ENCODE results near the gene QRICH2. TPM values are rescaled to one million over a fixed set of nuclear protein-coding genes. Genes with fewer than 3 reads are reported as not detected.
"Not testable (repeated sequence)": the region's sequence is repeated elsewhere in the genome, so short reads cannot be mapped to it uniquely, and the experiment has no call there.

QRICH2 gene
- total RNA-seq, 2 donors from 2014 or later, result 0.85 to 2.1 TPM

- no peak overlapping the region for H3K4me3 Mint-ChIP-seq
- H3K27ac Mint-ChIP-seq, result no peak overlapping the region
- peaks cover 3% of the 10 kb centered on the region for H3K9me3 Mint-ChIP-seq
- H3K36me3 Mint-ChIP-seq (ENCODE audit: low read depth), result peaks cover 7% of the 10 kb centered on the region
- peaks cover 30% of the 10 kb centered on the region for H3K4me1 Mint-ChIP-seq
- ATAC-seq (replicated peaks), result no peak
- no peaks in the 10 kb centered on the region for H3K27me3 Mint-ChIP-seq
Measured at GRCh38 chr17:76260220-76260619, 47.9 kb downstream of the QRICH2 start.

- H3K36me3 Mint-ChIP-seq (ENCODE audit: low read depth); H3K27me3 Mint-ChIP-seq; H3K9me3 Mint-ChIP-seq: not testable (repeated sequence)
- H3K27ac Mint-ChIP-seq, result peak overlapping the region; percentile 52
- H3K4me1 Mint-ChIP-seq, result peaks cover 25% of the 10 kb centered on the region
- H3K4me3 Mint-ChIP-seq, result peak overlapping the region; percentile 60
- ATAC-seq (replicated peaks), result peak; percentile 9
Measured at GRCh38 chr17:76256430-76257050, 51.5 kb downstream of the QRICH2 start.

DNA sequence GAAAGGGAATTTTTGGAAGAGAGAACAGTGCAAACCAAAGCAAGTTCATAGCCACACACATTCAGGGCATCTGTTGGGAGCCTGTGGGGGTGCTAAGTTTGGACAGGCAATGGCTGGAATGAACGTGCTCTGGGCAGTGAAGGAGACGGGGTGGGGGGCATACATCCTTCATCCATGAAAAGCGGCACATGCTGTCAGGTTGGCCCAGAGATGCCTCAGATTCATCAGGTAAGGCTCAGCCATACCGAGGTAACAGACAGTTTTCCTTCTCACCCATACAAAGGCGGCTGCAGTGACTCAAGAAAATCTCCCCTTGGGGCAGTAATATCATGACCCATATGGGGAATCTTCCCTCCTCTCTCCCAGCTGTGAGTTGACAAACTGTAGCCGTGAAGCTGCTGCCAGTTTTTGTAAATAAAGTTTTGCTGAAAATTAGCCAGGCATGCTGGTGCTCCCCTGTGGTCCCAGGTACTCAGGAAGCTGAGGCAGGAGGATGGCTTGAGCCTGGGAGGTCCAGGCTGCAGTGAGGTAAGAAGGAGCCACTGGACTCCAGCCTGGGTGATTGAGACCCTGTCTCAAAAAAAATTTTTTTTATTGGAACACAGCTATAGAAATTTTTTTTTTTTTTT lies 52.2 kb downstream of the QRICH2 start:
- peaks cover 3% of the 10 kb centered on the region for H3K9me3 Mint-ChIP-seq
- ATAC-seq (replicated peaks), result no peak

GRCh38 chr17:76254275-76254674 lies 53.8 kb downstream of the QRICH2 start:
- no peak for ATAC-seq (replicated peaks)
- peaks cover 3% of the 10 kb centered on the region for H3K9me3 Mint-ChIP-seq
- H3K27ac Mint-ChIP-seq, result no peak overlapping the region
- peaks cover 25% of the 10 kb centered on the region for H3K4me1 Mint-ChIP-seq
- H3K27me3 Mint-ChIP-seq, result no peaks in the 10 kb centered on the region
- H3K4me3 Mint-ChIP-seq, result no peak overlapping the region
- no peaks in the 10 kb centered on the region for H3K36me3 Mint-ChIP-seq (ENCODE audit: low read depth)

More for the DNA sequence above, 52.2 kb downstream of the QRICH2 start:
- Mint-ChIP-seq H3K4me3 (peak overlapping the region; percentile 60), H3K4me1 (peaks cover 27% of the 10 kb centered on the region), H3K27ac (no peak overlapping the region), H3K27me3 (no peaks in the 10 kb centered on the region), H3K36me3 (ENCODE audit: low read depth) (no peaks in the 10 kb centered on the region)

DNA sequence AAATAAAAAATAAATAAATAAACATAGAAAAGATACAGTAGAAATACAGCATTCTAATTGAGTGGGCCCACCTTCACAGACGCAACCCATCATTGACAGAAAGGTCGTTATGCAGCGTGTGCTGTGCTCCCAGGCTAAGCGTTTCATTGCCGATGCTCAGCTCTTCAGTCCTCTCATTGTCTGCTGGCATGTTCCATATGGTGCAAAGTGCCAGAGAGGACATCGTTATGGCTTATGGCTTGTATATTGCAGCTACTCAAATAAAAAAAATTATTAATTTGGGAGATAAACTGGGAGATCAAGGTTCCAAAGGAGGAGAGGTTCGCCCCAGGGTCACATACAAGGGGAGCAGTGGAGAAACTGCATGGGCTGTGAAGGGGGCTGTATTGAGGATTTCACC lies 54.2 kb downstream of the QRICH2 start:
- Mint-ChIP-seq H3K36me3 (ENCODE audit: low read depth) (no peaks in the 10 kb centered on the region), H3K27ac (no peak overlapping the region), H3K4me3 (no peak overlapping the region), H3K27me3 (no peaks in the 10 kb centered on the region), H3K9me3 (peaks cover 3% of the 10 kb centered on the region), H3K4me1 (peaks cover 25% of the 10 kb centered on the region)
- ATAC-seq (replicated peaks), result no peak

GRCh38 chr17:76252967-76253766 lies 54.9 kb downstream of the QRICH2 start:
- H3K9me3 Mint-ChIP-seq; H3K27me3 Mint-ChIP-seq; H3K36me3 Mint-ChIP-seq (ENCODE audit: low read depth): not testable (repeated sequence)
- peaks cover 25% of the 10 kb centered on the region for H3K4me1 Mint-ChIP-seq
- H3K4me3 Mint-ChIP-seq, result peak overlapping the region; percentile 85
- peak overlapping the region; percentile 91 for H3K27ac Mint-ChIP-seq
- peak; percentile 53 for ATAC-seq (replicated peaks)

DNA sequence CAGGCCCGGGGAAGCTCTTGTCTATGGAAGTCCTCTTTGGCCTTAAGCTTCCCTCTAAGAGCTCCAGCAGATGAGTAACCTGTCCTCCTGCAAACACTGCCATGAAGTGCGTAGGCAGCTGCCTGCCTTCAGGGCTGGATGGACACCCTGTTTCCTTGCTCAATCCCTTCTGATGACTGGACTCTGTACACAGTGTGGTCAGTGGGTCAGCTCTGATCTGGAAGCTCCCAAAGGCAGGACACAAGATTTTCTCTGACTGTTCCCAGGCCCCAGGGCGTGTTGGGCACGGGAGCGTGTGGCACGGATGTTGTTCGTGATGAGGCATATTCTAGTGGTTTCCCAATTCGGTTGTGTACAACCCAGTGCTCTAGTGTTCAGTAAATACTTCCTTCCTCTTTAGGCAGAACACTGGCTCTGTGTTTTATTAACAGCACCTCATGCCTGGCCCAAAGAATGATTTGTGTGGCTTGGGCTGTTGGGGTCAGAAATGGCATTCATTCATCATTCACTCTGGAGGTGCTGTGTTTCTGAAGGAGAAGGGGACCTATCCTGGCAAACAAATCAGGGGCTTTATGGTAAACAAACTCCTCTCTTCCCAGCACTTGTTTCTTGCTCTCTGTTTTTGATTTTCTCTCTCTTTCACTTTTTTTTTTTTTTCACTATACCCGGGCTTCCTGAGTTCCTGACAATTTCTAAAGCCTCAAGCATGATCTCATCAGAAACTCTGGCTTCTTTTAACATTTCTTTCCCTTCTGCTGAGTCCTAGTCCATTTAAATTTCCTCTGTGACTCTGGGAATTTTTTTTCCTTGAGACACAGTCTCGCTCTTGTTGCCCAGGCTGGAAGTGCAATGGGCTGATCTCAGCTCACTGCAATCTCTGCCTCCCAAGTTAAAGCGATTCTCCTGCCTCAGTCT lies 55.8 kb downstream of the QRICH2 start:
- peaks cover 3% of the 10 kb centered on the region for H3K9me3 Mint-ChIP-seq
- H3K27me3 Mint-ChIP-seq, result no peaks in the 10 kb centered on the region
- no peaks in the 10 kb centered on the region for H3K36me3 Mint-ChIP-seq (ENCODE audit: low read depth)
- peaks cover 31% of the 10 kb centered on the region for H3K4me1 Mint-ChIP-seq
- H3K4me3 Mint-ChIP-seq, result peak overlapping the region; percentile 85
- peak overlapping the region; percentile 91 for H3K27ac Mint-ChIP-seq
- peak; percentile 91 for ATAC-seq (replicated peaks)

DNA sequence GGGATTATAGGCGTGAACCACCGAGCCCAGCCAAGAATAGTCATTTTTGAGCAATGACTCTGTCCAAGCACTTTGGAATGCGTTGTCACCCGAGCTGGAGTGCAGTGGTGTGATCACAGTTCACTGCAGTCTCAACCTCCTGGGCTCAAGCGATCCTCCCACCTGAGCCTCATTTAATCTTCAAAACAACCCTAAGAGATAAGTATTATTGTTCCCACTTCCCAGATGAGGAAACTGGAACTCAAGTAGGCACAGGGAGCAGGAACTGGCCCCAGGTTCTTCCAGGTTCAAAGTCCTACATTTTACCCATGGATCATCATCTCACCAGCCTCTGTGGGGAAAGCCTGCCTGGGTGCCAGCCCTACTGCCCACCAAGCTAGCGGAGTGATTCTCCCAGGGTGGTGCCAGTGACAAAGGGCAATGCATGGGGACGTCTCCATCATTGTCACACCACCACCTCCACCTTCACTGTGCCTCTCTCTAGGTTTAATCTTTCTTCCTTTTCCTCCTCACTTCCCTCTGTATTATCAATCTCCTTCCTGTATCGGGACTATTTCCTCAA lies 56.5 kb downstream of the QRICH2 start:
- Mint-ChIP-seq H3K4me3 (peak overlapping the region; percentile 85), H3K4me1 (peaks cover 29% of the 10 kb centered on the region), H3K27me3 (no peaks in the 10 kb centered on the region), H3K36me3 (ENCODE audit: low read depth) (no peaks in the 10 kb centered on the region), H3K9me3 (no peaks in the 10 kb centered on the region), H3K27ac (peak overlapping the region; percentile 91)
- peak; percentile 3 for ATAC-seq (replicated peaks)

GRCh38 chr17:76250141-76250540 lies 57.9 kb downstream of the QRICH2 start:
- Mint-ChIP-seq H3K4me3 (no peak overlapping the region), H3K4me1 (peaks cover 33% of the 10 kb centered on the region), H3K36me3 (ENCODE audit: low read depth) (no peaks in the 10 kb centered on the region), H3K27ac (no peak overlapping the region), H3K9me3 (no peaks in the 10 kb centered on the region), H3K27me3 (no peaks in the 10 kb centered on the region)
- no peak for ATAC-seq (replicated peaks)

DNA sequence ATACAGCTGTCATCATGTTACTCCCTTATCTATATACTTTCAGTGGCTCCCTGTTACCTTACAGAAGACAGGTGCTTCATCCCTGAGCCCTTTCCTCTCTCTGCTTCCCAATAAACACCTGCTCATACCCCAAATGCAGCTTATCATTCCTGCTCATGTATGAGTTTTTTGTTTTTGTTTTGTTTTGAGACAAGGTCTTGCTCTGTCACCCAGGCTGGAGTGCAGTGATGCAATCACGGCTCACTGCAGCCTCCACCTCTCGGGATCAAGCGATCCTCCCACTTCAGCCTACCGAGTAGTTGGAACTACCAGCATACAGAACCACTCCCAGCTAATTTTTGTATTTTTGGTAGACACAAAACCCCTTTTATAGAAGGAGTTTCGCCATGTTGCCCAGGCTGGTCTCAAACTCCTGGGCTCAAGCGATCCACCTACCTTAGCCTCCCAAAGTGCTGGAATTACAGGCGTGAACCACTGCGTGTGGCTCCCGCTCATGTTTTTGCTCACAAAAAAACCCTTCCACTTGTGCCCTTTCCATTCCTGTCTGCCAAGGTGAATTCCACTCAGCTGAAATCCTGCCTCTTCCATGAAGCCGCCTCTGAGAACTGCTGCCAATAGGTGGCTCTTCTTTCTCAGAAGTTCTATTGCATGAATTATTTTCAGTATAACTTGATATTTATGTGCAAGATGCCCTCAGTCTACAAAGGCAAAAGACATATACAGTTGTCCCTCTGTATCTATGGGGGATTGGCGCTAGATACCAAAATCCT lies 59.9 kb downstream of the QRICH2 start:
- ATAC-seq (replicated peaks), result no peak
- H3K4me3 Mint-ChIP-seq, result no peak overlapping the region
- H3K4me1 Mint-ChIP-seq, result peaks cover 33% of the 10 kb centered on the region
- no peak overlapping the region for H3K27ac Mint-ChIP-seq
- H3K27me3 Mint-ChIP-seq, result no peaks in the 10 kb centered on the region
- H3K9me3 Mint-ChIP-seq, result no peaks in the 10 kb centered on the region
- H3K36me3 Mint-ChIP-seq (ENCODE audit: low read depth), result no peaks in the 10 kb centered on the region

GRCh38 chr17:76247304-76247703 lies 60.8 kb downstream of the QRICH2 start:
- peaks cover 27% of the 10 kb centered on the region for H3K4me1 Mint-ChIP-seq
- H3K27me3 Mint-ChIP-seq, result no peaks in the 10 kb centered on the region
- H3K4me3 Mint-ChIP-seq, result no peak overlapping the region
- ATAC-seq (replicated peaks), result no peak
- no peaks in the 10 kb centered on the region for H3K9me3 Mint-ChIP-seq
- no peaks in the 10 kb centered on the region for H3K36me3 Mint-ChIP-seq (ENCODE audit: low read depth)
- H3K27ac Mint-ChIP-seq, result no peak overlapping the region

GRCh38 chr17:76246080-76247066 lies 61.7 kb downstream of the QRICH2 start:
- Mint-ChIP-seq H3K4me3 (peak overlapping the region; percentile 67), H3K27ac (peak overlapping the region; percentile 60), H3K27me3 (no peaks in the 10 kb centered on the region), H3K9me3 (no peaks in the 10 kb centered on the region), H3K36me3 (ENCODE audit: low read depth) (no peaks in the 10 kb centered on the region), H3K4me1 (peaks cover 18% of the 10 kb centered on the region)
- ATAC-seq (replicated peaks), result peak; percentile 99
